ENCODE results near the gene NOP9.

DNA sequence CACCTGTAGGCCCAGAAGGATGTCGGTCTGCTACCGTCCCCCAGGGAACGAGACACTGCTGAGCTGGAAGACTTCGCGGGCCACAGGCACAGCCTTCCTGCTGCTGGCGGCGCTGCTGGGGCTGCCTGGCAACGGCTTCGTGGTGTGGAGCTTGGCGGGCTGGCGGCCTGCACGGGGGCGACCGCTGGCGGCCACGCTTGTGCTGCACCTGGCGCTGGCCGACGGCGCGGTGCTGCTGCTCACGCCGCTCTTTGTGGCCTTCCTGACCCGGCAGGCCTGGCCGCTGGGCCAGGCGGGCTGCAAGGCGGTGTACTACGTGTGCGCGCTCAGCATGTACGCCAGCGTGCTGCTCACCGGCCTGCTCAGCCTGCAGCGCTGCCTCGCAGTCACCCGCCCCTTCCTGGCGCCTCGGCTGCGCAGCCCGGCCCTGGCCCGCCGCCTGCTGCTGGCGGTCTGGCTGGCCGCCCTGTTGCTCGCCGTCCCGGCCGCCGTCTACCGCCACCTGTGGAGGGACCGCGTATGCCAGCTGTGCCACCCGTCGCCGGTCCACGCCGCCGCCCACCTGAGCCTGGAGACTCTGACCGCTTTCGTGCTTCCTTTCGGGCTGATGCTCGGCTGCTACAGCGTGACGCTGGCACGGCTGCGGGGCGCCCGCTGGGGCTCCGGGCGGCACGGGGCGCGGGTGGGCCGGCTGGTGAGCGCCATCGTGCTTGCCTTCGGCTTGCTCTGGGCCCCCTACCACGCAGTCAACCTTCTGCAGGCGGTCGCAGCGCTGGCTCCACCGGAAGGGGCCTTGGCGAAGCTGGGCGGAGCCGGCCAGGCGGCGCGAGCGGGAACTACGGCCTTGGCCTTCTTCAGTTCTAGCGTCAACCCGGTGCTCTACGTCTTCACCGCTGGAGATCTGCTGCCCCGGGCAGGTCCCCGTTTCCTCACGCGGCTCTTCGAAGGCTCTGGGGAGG is 11.3 kb downstream of the NOP9 start, which contains the start of gene LTB4R:
- no peak for TF ChIP-seq EZH2phosphoT487 (IDR thresholded peaks at IDR 0.05; ENCODE audit: borderline replicate concordance, low read length)
- TF ChIP-seq, protein P1, sequence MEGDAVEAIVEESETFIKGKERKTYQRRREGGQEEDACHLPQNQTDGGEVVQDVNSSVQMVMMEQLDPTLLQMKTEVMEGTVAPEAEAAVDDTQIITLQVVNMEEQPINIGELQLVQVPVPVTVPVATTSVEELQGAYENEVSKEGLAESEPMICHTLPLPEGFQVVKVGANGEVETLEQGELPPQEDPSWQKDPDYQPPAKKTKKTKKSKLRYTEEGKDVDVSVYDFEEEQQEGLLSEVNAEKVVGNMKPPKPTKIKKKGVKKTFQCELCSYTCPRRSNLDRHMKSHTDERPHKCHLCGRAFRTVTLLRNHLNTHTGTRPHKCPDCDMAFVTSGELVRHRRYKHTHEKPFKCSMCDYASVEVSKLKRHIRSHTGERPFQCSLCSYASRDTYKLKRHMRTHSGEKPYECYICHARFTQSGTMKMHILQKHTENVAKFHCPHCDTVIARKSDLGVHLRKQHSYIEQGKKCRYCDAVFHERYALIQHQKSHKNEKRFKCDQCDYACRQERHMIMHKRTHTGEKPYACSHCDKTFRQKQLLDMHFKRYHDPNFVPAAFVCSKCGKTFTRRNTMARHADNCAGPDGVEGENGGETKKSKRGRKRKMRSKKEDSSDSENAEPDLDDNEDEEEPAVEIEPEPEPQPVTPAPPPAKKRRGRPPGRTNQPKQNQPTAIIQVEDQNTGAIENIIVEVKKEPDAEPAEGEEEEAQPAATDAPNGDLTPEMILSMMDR (IDR thresholded peaks at IDR 0.05; ENCODE audit: low read depth, low read length, poor library complexity, severe bottlenecking) = no peak
